Neural cell (in vitro differentiated cells): ENCODE data around the gene RALGPS2. TPM values are rescaled to one million over a fixed set of nuclear protein-coding genes. Genes with fewer than 3 reads are reported as not detected.

Experiments used
- H2AFZ ChIP-seq: fragments of 200-600, 300-800 bp; sonication (generic), shearing (Covaris generic); 2 replicates; pipeline ENCODE4 v1.6.0; 2014; ENCODE audit warnings: low read depth, mild to moderate bottlenecking, antibody characterized with exemption, low read length, moderate library complexity
- H3F3A ChIP-seq: fragments of 200-600 bp; shearing (Covaris generic); 2 replicates; pipeline ENCODE4 v1.6.1; 2016; ENCODE audit warnings: mild to moderate bottlenecking, moderate library complexity, mixed read lengths, antibody characterized with exemption, low read length; ENCODE audit not compliant: insufficient read depth, poor library complexity, severe bottlenecking
- H3K27ac ChIP-seq: fragments of 200-600, 300-800 bp; sonication (generic), shearing (Covaris generic); 2 replicates; pipeline ENCODE4 v1.5.1; 2014; ENCODE audit warnings: mild to moderate bottlenecking, low read length, moderate library complexity
- H3K27me3 ChIP-seq: fragments of 300-800, 200-600 bp; sonication (generic), shearing (Covaris generic); 2 replicates; pipeline ENCODE4 v1.6.0; 2014; ENCODE audit warnings: mild to moderate bottlenecking, low read depth, low read length, moderate library complexity; ENCODE audit not compliant: insufficient read depth
- H3K36me3 ChIP-seq: fragments of 300-800, 200-600 bp; sonication (generic), shearing (Covaris generic); 2 replicates; pipeline ENCODE4 v1.5.1; 2014; ENCODE audit warnings: mild to moderate bottlenecking, antibody characterized with exemption, low read length, moderate library complexity; ENCODE audit not compliant: insufficient read depth
- H3K4me2 ChIP-seq: fragments of 300-800, 200-600 bp; sonication (generic), shearing (Covaris generic); 2 replicates; pipeline ENCODE4 v1.6.0; 2014; ENCODE audit warnings: mild to moderate bottlenecking, low read length
- H3K4me3 ChIP-seq: fragments of 300-800, 200-600 bp; sonication (generic), shearing (Covaris generic); 2 replicates; pipeline ENCODE4 v1.5.1; 2014; ENCODE audit warnings: mild to moderate bottlenecking, low read length, moderate library complexity
- H3K79me2 ChIP-seq: fragments of 200-600 bp; shearing (Covaris generic); replicated peaks from 2 replicates; pipeline ENCODE4 v1.6.0; 2014; ENCODE audit warnings: mild to moderate bottlenecking, low read length, moderate library complexity; ENCODE audit not compliant: insufficient read depth
- H3K9ac ChIP-seq: fragments of 300-800, 200-600 bp; sonication (generic), shearing (Covaris generic); 2 replicates; pipeline ENCODE4 v1.6.1; 2016; ENCODE audit warnings: mild to moderate bottlenecking, low read length, mixed read lengths
- H3K9me2 ChIP-seq: fragments of 200-600 bp; shearing (Covaris generic); 2 replicates; pipeline ENCODE4 v1.6.1; 2016; ENCODE audit warnings: mild to moderate bottlenecking, low read length, mixed read lengths; ENCODE audit not compliant: insufficient read depth
- H3K9me3 ChIP-seq: fragments of 200-600, 300-800 bp; sonication (generic), shearing (Covaris generic); 2 replicates; pipeline ENCODE4 v1.6.1; 2016; ENCODE audit warnings: mild to moderate bottlenecking, mixed run types, low read length, moderate library complexity, mixed read lengths
- H4K20me1 ChIP-seq: fragments of 200-600 bp; shearing (Covaris generic); 2 replicates; pipeline ENCODE4 v1.6.1; 2016; ENCODE audit warnings: mild to moderate bottlenecking, mixed run types; ENCODE audit not compliant: insufficient read depth
- EP300 ChIP-seq: fragments of 450-650 bp; conservative IDR thresholded peaks from 2 replicates; pipeline ENCODE4 v1.6.1; 2014; ENCODE audit warnings: antibody characterized with exemption, mild to moderate bottlenecking, moderate library complexity; ENCODE audit not compliant: poor library complexity, severe bottlenecking
- EZH2 ChIP-seq: fragments of 200-600, 300-800 bp; shearing (Covaris generic), sonication (generic); IDR thresholded peaks from 2 replicates; pipeline ENCODE4 v1.6.1; 2014; ENCODE audit warnings: antibody characterized with exemption, low read length, borderline replicate concordance, mild to moderate bottlenecking; ENCODE audit not compliant: insufficient read depth, poor library complexity, severe bottlenecking
- MXI1 ChIP-seq: fragments of 450-650 bp; conservative IDR thresholded peaks from 2 replicates; pipeline ENCODE4 v1.6.1; 2014; ENCODE audit warnings: antibody characterized with exemption, mild to moderate bottlenecking; ENCODE audit not compliant: poor library complexity, severe bottlenecking
- POLR2AphosphoS5 ChIP-seq: IDR thresholded peaks from 2 replicates; pipeline ENCODE4 v1.6.1; 2012
- RAD21 ChIP-seq: fragments of 450-650 bp; conservative IDR thresholded peaks from 2 replicates; pipeline ENCODE4 v1.6.1; 2014; ENCODE audit warnings: antibody characterized with exemption, mild to moderate bottlenecking, moderate library complexity
- REST ChIP-seq: IDR thresholded peaks from 2 replicates; pipeline ENCODE4 v1.6.1; 2012; ENCODE audit warnings: borderline replicate concordance
- SMC3 ChIP-seq: fragments of 450-650 bp; conservative IDR thresholded peaks from 2 replicates; pipeline ENCODE4 v1.6.1; 2014; ENCODE audit warnings: antibody characterized with exemption, mild to moderate bottlenecking, moderate library complexity; ENCODE audit not compliant: poor library complexity
- TAF1 ChIP-seq: IDR thresholded peaks from 2 replicates; pipeline ENCODE4 v1.6.1; 2012; ENCODE audit warnings: low read depth
- polyA plus RNA-seq: library from polyadenylated mRNA; depleted of rRNA; stranded (reverse); fragments of >200 nt; gene quantifications from 2 replicates; pipeline ENCODE4 v1.2.3, GENCODE V29; 2014

The RALGPS2 gene
- polyA plus RNA-seq, 1 donor from 2014 or later = 26.6 TPM

- TF ChIP-seq MXI1 = no peak
- TF ChIP-seq RAD21 = no peak
- TF ChIP-seq EP300 = no peak
- no peak for TF ChIP-seq POLR2AphosphoS5
- TF ChIP-seq TAF1 = no peak
- TF ChIP-seq EZH2 = no peak
- TF ChIP-seq REST = no peak
- Histone ChIP-seq H3K9me2 (no peaks in the 10 kb centered on the region), H3K27me3 (no peaks in the 10 kb centered on the region), H3K27ac (no peak overlapping the region), H3K36me3 (no peaks in the 10 kb centered on the region), H3K79me2 (no peaks in the 10 kb centered on the region), H3K4me2 (no peak overlapping the region), H3F3A (no peaks in the 10 kb centered on the region), H4K20me1 (no peaks in the 10 kb centered on the region), H2AFZ (no peak overlapping the region), H3K9ac (no peak overlapping the region), H3K4me3 (no peak overlapping the region), H3K9me3 (no peaks in the 10 kb centered on the region)
These were observed 71.0 kb downstream of the RALGPS2 start for GRCh38 chr1:178796013-178796412.

GRCh38 chr1:178797590-178797989 lies 72.5 kb downstream of the RALGPS2 start:
- no peaks in the 10 kb centered on the region for H3K9me3 ChIP-seq
- no peak overlapping the region for H3K27ac ChIP-seq
- no peak overlapping the region for H2AFZ ChIP-seq
- H3K4me2 ChIP-seq = no peak overlapping the region
- no peak overlapping the region for H3K4me3 ChIP-seq
- no peak for TF ChIP-seq SMC3
- TF ChIP-seq MXI1 = no peak
- no peak for TF ChIP-seq POLR2AphosphoS5
- no peak for TF ChIP-seq RAD21
- TF ChIP-seq REST = no peak
- H3K9me2 ChIP-seq = no peaks in the 10 kb centered on the region
- H3K9ac ChIP-seq = no peak overlapping the region
- H3K36me3 ChIP-seq = no peaks in the 10 kb centered on the region
- H3F3A ChIP-seq = no peaks in the 10 kb centered on the region
- no peaks in the 10 kb centered on the region for H3K79me2 ChIP-seq
- H4K20me1 ChIP-seq = no peaks in the 10 kb centered on the region
- H3K27me3 ChIP-seq = no peaks in the 10 kb centered on the region
